ENCODE results near the gene ITGA2B. TPM values are rescaled to one million over a fixed set of nuclear protein-coding genes. Genes with fewer than 3 reads are reported as not detected.

ITGA2B gene
- total RNA-seq, 2 experiments from 2014 or later: 0.58 to 0.71 TPM

DNA sequence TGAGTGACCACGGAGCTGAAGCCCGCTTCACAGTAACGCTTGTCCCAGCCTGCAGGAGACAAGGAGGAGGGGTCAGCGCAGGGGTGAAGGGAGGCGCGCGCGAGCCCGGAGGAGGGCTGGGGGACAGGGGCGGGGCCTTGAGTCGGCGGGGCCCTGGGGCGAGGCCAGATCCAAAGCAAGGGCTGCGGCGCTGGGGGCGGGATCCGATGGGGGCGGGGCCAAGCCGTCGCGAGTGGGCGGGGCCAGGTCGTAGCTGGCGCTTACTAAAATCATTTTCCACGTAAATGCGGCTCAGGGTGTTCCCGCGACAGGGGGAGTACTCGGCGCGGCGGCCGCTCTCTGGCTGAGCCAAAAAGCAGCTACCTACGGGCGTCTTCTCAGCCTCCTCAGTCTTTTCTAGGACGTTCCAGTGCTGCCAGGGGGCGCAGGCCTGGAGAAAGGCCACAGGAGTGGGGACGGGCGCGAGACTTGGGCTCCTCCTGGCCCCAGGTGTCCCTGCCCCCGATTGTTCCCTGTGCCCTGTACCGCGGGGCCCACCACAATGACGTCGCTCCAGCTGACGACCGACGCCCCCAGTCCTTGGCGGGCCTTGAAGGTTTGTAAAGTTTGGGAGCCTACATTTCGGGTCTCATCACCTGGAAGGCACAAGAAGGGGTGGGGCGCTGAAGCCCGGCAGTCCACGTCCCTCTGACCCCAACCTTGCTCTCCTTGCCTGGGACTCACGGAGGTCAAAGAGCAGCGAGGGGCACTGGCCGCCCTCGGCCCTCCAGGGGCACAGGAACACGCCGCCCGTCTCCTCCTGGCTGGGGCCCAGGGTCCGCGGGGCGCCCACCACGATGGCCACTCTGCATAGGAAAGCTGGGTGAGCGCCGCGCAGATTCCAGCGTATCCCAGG, 3.9 kb downstream of the ITGA2B start:
- Mint-ChIP-seq H3K36me3 (ENCODE audit: low read depth) (peaks cover 3% of the 10 kb centered on the region), H3K27ac (no peak overlapping the region), H3K27me3 (peaks cover 31% of the 10 kb centered on the region), H3K4me3 (peak overlapping the region; percentile 59), H3K9me3 (no peaks in the 10 kb centered on the region), H3K4me1 (peaks cover 15% of the 10 kb centered on the region)
- ChIA-PET CTCF (interaction anchor here (0.7 to 1.8 kb wide), 6 partner anchors 9 to 245 kb away, joined by 3 to 4 read pairs (median 3); no protein-coding TSS in a partner anchor), POLR2A (interaction anchor here (1.1 to 1.5 kb wide), 4 partner anchors 59 to 303 kb away, joined by 3 to 5 read pairs (median 3); partner anchors contain the start of gene GPATCH8)
- peak; percentile 87 for DNase-seq

DNA sequence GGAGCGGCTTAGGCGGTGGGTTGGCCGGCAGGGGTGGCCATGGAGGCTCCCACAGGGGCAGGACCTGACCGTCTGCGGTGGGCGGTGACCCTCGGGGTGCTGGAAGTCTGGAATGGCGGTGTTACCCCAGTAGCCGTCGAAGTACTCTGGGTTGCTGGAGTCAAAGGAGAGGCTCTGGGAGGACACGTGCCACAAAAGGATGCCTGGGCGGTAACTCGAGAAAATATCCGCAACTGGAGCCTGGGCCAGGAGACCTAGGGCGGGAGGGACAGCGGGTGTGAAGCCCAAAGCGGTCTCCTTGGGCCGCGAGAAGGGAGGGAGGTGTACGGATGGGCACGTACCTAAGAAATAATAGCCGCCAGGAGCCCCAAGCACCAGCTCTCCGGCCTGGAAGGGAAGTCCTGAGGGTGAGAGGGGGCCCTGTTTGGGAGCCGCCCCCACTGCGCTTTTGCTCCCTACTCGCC, 4.6 kb downstream of the ITGA2B start:
- Mint-ChIP-seq H3K4me3 (peak overlapping the region; percentile 59), H3K4me1 (peaks cover 13% of the 10 kb centered on the region), H3K27me3 (peaks cover 31% of the 10 kb centered on the region), H3K27ac (no peak overlapping the region), H3K9me3 (no peaks in the 10 kb centered on the region), H3K36me3 (ENCODE audit: low read depth) (peaks cover 3% of the 10 kb centered on the region)
- CTCF ChIA-PET: interaction anchor here (0.7 to 1.8 kb wide), 6 partner anchors 9 to 244 kb away, joined by 3 to 4 read pairs (median 3); no protein-coding TSS in a partner anchor
- no peak for DNase-seq
- POLR2A ChIA-PET: interaction anchor here (1.1 to 1.5 kb wide), 4 partner anchors 58 to 304 kb away, joined by 3 to 5 read pairs (median 3); partner anchors contain the start of gene GPATCH8

DNA sequence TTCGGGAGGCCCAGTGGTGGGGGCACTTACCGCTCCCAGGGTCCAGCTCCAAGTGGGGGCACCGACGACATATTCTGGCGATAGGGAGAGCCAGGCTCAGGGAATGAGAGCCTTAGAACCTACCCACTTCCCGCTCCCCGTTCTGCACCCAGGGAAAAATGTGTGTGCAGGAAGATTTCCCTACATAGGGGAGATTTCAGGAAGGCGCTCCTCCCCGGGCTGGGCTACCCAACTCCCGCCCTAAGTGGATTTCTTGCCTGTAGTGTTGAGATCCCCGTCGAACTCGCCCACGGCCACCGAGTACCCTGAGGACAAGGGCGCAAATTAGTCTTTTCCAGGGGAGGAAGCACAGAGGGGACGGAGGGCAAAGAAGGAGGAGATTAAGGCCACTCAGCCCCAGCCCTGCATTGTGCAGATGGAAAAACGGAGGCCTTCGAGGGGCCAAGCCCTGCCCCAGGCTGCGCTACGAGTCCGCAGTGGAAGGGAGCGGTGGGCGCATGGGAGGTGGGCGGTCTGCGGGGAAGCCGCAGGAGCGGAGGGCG, 5.1 kb downstream of the ITGA2B start:
- Mint-ChIP-seq H3K4me1 (peaks cover 9% of the 10 kb centered on the region), H3K4me3 (peak overlapping the region; percentile 43), H3K36me3 (ENCODE audit: low read depth) (peaks cover 1% of the 10 kb centered on the region), H3K27ac (no peak overlapping the region), H3K27me3 (peaks cover 31% of the 10 kb centered on the region), H3K9me3 (no peaks in the 10 kb centered on the region)
- ChIA-PET CTCF (interaction anchor here (1.3 to 1.8 kb wide), 2 partner anchors 8 to 15 kb away, joined by 3 to 4 read pairs; no protein-coding TSS in a partner anchor), POLR2A (interaction anchor here (1.1 to 1.5 kb wide), 4 partner anchors 58 to 305 kb away, joined by 3 to 5 read pairs (median 3); partner anchors contain the start of gene GPATCH8)
- no peak for DNase-seq

DNA sequence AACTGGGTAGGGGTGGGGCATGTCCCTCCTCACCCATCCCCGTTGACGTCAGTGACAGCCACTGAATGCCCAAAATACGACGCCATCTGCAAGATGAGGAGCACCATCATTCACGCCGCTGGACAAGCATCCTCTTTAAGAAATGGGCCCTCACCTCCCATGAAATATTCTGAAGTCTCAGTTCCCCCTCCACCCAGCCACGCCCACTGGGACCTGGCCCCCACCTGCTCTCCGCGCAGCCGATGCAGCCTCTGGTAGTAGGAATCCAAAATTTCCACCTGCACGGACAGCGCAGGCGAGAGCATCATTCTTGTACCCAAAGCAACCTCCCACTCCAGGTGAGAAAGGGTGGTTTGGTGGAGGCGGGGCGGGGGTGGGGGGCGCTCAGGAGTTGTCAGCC, 5.6 kb downstream of the ITGA2B start:
- Mint-ChIP-seq H3K36me3 (ENCODE audit: low read depth) (no peaks in the 10 kb centered on the region), H3K27ac (no peak overlapping the region), H3K4me3 (no peak overlapping the region), H3K9me3 (no peaks in the 10 kb centered on the region), H3K4me1 (peaks cover 8% of the 10 kb centered on the region), H3K27me3 (peaks cover 31% of the 10 kb centered on the region)
- ChIA-PET CTCF (no interaction called here), POLR2A (no interaction called here)
- no peak for DNase-seq

DNA sequence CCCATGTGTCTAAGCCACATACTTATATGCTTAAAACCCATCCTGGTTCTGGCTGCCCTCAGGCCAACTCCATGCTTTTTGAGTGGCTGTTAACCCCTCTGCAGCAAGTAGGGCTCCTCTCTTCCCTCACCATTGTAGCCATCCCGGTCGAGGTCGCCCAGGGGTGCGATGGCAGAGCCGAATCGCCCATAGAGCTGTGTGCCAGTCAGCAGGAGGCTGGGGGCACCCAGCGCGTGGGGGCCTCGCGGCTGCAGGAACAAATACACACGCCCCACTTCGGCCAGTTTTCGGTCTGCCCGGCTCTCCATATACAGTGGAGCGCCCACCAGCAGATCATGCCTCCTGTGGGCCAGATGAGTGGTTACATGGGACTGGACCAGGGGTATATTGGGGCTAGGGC, 6.1 kb downstream of the ITGA2B start:
- no peaks in the 10 kb centered on the region for H3K9me3 Mint-ChIP-seq
- H3K27me3 Mint-ChIP-seq: peaks cover 31% of the 10 kb centered on the region
- no peaks in the 10 kb centered on the region for H3K36me3 Mint-ChIP-seq (ENCODE audit: low read depth)
- ChIA-PET POLR2A (no interaction called here), CTCF (no interaction called here)
- peaks cover 8% of the 10 kb centered on the region for H3K4me1 Mint-ChIP-seq
- H3K4me3 Mint-ChIP-seq: no peak overlapping the region
- DNase-seq: no peak
- H3K27ac Mint-ChIP-seq: no peak overlapping the region

DNA sequence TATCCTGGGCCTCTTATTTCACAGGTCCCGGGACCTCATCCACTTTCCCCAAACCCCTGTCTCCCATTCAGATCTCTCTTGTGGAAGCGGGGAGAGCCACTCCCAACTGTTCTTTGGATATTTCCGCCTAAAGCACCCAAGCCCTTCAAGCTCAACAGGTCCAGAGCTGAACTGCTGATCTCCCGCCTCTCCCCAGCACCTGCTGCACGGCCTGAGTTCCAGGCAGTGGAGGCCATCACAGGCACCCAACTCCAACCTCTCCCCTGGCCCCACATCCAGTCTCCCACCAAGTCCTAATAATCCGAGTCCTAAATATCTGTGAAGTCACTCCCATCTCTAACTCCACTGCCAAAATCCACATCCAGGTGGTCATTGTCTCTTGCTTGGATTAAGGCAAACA, 6.5 kb downstream of the ITGA2B start:
- no peak overlapping the region for H3K27ac Mint-ChIP-seq
- ChIA-PET POLR2A (no interaction called here), CTCF (no interaction called here)
- H3K4me3 Mint-ChIP-seq: no peak overlapping the region
- no peaks in the 10 kb centered on the region for H3K36me3 Mint-ChIP-seq (ENCODE audit: low read depth)
- peaks cover 31% of the 10 kb centered on the region for H3K27me3 Mint-ChIP-seq
- H3K4me1 Mint-ChIP-seq: peaks cover 8% of the 10 kb centered on the region
- H3K9me3 Mint-ChIP-seq: no peaks in the 10 kb centered on the region
- no peak for DNase-seq

DNA sequence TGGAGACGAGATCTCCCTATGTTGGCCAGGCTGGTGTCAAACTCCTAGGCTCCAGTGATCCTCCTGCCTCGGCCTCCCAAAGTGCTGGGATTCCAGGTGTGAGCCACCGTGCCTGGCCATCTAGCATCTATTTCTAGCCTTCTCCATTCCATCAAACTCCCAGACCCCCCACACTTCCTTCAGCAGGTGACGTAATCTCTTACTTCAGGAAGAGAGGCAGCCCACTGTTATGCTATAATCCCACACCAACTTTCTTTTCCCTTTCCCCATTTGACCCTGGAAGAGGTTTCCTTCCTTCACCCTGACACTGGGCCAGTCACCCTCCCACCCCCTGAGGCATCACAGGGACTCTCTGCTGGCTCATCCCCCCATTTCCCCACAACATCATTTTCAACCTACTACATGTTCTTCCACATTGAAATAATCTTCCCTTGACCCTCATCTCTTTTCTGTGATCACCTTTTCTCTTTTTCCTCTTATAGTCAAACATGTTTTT, 7.6 kb downstream of the ITGA2B start:
- H3K36me3 Mint-ChIP-seq (ENCODE audit: low read depth): no peaks in the 10 kb centered on the region
- DNase-seq: no peak
- no peaks in the 10 kb centered on the region for H3K9me3 Mint-ChIP-seq
- ChIA-PET POLR2A (no interaction called here), CTCF (interaction anchor here (0.5 to 0.7 kb wide), 2 partner anchors 12 to 106 kb away, joined by 3 read pairs; no protein-coding TSS in a partner anchor)
- H3K4me3 Mint-ChIP-seq: no peak overlapping the region
- H3K27ac Mint-ChIP-seq: no peak overlapping the region
- H3K27me3 Mint-ChIP-seq: peaks cover 29% of the 10 kb centered on the region
- H3K4me1 Mint-ChIP-seq: peaks cover 8% of the 10 kb centered on the region

DNA sequence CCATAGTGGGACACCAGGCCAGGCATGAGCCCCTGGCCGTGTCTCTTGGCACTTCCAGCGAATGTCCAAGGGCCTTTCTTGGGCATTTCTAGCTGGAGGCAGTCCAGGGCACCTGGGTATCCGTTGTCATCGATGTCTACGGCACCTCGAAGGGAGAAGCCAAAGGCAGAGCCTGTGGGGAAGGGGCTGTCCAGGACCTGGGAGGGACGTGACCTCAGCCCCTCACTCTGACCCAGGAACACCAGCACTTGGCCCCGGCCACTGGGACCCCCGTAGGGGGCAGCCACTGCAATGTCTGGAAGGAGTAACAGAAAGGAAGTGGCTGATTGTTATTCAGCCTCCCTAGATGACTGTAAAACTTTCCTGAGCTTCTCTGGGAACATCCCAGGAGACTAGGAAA, 8.7 kb downstream of the ITGA2B start:
- Mint-ChIP-seq H3K4me1 (peaks cover 7% of the 10 kb centered on the region), H3K27ac (no peak overlapping the region), H3K9me3 (no peaks in the 10 kb centered on the region), H3K4me3 (no peak overlapping the region), H3K36me3 (ENCODE audit: low read depth) (no peaks in the 10 kb centered on the region), H3K27me3 (peaks cover 23% of the 10 kb centered on the region)
- POLR2A ChIA-PET: no interaction called here
- no peak for DNase-seq
- CTCF ChIA-PET: no interaction called here

DNA sequence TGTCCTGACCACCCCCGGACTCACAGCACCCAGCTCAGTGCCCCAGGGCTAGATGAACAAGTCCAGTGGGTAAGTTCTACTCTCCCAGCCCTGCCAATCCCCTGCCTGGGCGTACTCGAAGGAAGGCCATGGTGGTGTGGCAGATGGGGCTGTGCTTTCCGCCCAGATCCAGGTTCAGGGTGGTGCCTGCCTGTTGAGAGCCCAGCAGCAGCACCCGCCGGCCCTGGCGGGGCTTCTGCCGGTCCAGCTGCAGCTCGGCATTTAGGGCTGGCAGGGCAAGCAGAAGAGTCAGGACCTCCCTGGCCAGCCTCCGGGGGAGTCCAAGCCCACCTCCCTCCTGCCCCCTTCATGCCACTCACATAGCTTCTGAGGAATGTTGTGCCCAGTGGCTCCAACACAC, 9.6 kb downstream of the ITGA2B start:
- Mint-ChIP-seq H3K27ac (no peak overlapping the region), H3K36me3 (ENCODE audit: low read depth) (no peaks in the 10 kb centered on the region), H3K27me3 (peaks cover 22% of the 10 kb centered on the region), H3K9me3 (no peaks in the 10 kb centered on the region), H3K4me1 (peaks cover 4% of the 10 kb centered on the region), H3K4me3 (no peak overlapping the region)
- ChIA-PET POLR2A (no interaction called here), CTCF (no interaction called here)
- no peak for DNase-seq

DNA sequence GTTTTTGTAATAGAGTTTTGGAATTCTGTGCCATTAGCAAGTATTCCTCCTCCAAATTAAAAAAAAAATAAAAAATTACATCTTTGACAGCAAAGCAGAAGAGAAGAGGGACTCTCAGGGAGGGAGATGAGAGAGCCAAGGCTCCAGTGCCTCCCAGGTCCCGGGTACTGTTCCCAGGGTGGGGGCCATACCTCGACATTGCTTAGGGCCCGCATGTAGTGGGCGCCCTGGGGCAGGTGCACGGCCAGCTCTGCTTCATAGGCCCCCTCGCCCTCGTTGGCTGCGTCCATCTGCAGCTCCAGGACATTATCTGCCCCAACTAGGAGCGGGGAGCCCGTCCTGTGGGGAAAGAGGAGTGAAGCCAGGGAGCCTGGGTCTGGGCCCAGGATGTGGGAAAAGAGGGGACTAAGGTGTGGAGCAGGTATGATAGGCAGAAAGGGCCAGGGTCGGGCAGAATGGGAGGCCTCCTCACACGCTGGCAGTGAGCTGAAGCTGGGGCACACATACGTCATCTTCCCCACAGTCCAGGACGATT, 11.2 kb downstream of the ITGA2B start:
- ChIA-PET POLR2A (no interaction called here), CTCF (no interaction called here)
- no peaks in the 10 kb centered on the region for H3K4me1 Mint-ChIP-seq
- no peak overlapping the region for H3K27ac Mint-ChIP-seq
- H3K9me3 Mint-ChIP-seq: no peaks in the 10 kb centered on the region
- peaks cover 16% of the 10 kb centered on the region for H3K27me3 Mint-ChIP-seq
- no peak overlapping the region for H3K4me3 Mint-ChIP-seq
- no peaks in the 10 kb centered on the region for H3K36me3 Mint-ChIP-seq (ENCODE audit: low read depth)
- DNase-seq: no peak

DNA sequence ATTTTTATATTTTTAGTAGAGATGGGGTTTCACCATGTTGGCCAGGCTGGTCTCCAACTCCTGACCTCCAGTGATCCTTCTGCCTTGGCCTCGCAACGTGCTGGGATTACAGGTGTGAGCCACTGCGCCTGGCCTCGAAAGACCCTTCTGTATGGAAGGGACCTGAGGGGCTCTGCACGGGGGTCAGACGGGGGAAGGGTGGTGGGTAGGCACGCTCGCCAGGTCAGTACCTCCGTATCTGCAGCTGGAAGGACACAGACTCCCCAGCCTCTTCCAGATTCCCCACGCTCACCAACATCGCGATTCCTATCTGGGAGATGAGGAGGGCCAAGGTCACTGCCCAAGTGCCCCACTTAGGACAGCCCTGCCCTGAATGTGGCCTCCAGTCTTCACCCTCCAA, 12.7 kb downstream of the ITGA2B start:
- Mint-ChIP-seq H3K36me3 (ENCODE audit: low read depth) (no peaks in the 10 kb centered on the region), H3K27me3 (peaks cover 8% of the 10 kb centered on the region), H3K4me3 (no peak overlapping the region), H3K9me3 (no peaks in the 10 kb centered on the region), H3K4me1 (no peaks in the 10 kb centered on the region), H3K27ac (no peak overlapping the region)
- no peak for DNase-seq
- ChIA-PET CTCF (interaction anchor here (1.0 to 1.7 kb wide), 4 partner anchors 9 to 26 kb away, joined by 3 to 5 read pairs (median 4); partner anchors contain the start of gene FAM171A2), POLR2A (interaction anchor here (2.1 kb wide), 1 partner anchor 14 kb away, joined by 6 read pairs; the partner anchor contains the start of gene FAM171A2)

DNA sequence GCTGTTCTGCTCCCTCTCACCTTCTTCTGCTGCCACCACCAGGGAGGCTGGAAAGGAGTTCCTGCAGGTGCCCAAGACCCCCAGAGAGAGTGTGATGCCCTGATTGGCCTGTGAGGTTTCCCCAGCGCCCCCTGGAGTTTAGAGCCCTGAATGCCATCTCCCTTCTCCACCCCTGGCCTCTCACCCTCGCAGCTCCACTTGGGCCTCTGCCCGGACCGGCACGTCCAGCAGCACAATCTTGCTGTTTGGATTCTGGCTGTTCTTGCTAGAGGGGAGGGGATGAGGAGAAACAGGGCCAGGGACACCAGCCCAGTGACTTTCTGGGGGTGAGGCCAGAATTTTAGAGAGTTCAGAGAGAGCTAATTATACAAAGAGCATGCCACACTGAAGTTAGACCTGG, 13.3 kb downstream of the ITGA2B start:
- Mint-ChIP-seq H3K27ac (no peak overlapping the region), H3K4me1 (no peaks in the 10 kb centered on the region), H3K36me3 (ENCODE audit: low read depth) (no peaks in the 10 kb centered on the region), H3K9me3 (no peaks in the 10 kb centered on the region), H3K27me3 (peaks cover 9% of the 10 kb centered on the region), H3K4me3 (no peak overlapping the region)
- POLR2A ChIA-PET: interaction anchor here (2.1 kb wide), 1 partner anchor 13 kb away, joined by 6 read pairs; the partner anchor contains the start of gene FAM171A2
- CTCF ChIA-PET: interaction anchor here (1.0 to 1.7 kb wide), 4 partner anchors 8 to 25 kb away, joined by 3 to 5 read pairs (median 4); partner anchors contain the start of gene FAM171A2
- no peak for DNase-seq

Data from activated CD4-positive, alpha-beta memory T cell treated with anti-CD3 and anti-CD28 coated beads, Interleukin-2, amount 10 ng/mL, durations not matched to agents 7 days and 5 days (primary cell).